NK-92 (cell line): ENCODE measurements around the gene TCP11X2.
"Not testable (repeated sequence)": the region's sequence is repeated elsewhere in the genome, so short reads cannot be mapped to it uniquely, and the experiment has no call there.

Experiments
- DNase-seq: peaks from one replicate; lab custom pipeline; 2025; ENCODE audit not compliant: unreplicated experiment; lab: John Stamatoyannopoulos, UW

The TCP11X2 gene

GRCh38 chrX:102471762-102472220 is at the start of gene TCP11X2:
TSS of gene TCP11X2 (minus strand) at chrX:102471812.
- DNase-seq, result not testable (repeated sequence)

- no peak for DNase-seq
These were observed 45.7 kb upstream of the TCP11X2 start for GRCh38 chrX:102517326-102517725.

GRCh38 chrX:102515975-102516941 is 44.6 kb upstream of the TCP11X2 start, which contains the start of gene TMSB15A:
TSS of gene TMSB15A (minus strand) at chrX:102516739.
- DNase-seq, result no peak

- no peak for DNase-seq
These were observed 42.9 kb upstream of the TCP11X2 start for GRCh38 chrX:102514536-102514935.

- no peak for DNase-seq
These were observed 27.1 kb upstream of the TCP11X2 start for GRCh38 chrX:102498732-102499131.

GRCh38 chrX:102491766-102492165 is 20.2 kb upstream of the TCP11X2 start:
- DNase-seq, result no peak

- not testable (repeated sequence) for DNase-seq
These were observed 7.2 kb upstream of the TCP11X2 start for GRCh38 chrX:102478765-102479164.

GRCh38 chrX:102470215-102470614 is 1.4 kb downstream of the TCP11X2 start:
- not testable (repeated sequence) for DNase-seq

- not testable (repeated sequence) for DNase-seq
These were observed 13.0 kb downstream of the TCP11X2 start for GRCh38 chrX:102458615-102459014.

GRCh38 chrX:102439908-102440307 is 31.7 kb downstream of the TCP11X2 start, which contains the start of gene NXF2B:
TSS of gene NXF2B (minus strand) at chrX:102440008. CDS start at chrX:102380036, 59,972 bp downstream.
- not testable (repeated sequence) for DNase-seq

GRCh38 chrX:102414493-102414892 is 57.1 kb downstream of the TCP11X2 start:
- not testable (repeated sequence) for DNase-seq
